B cell (primary cell): ENCODE data around the gene PCDH19. TPM values are rescaled to one million over a fixed set of nuclear protein-coding genes. Genes with fewer than 3 reads are reported as not detected.

Source experiments
- ATAC-seq: fragments of 200-7000 bp; cut with Tn5 transposase; one replicate; pipeline ENCODE4 v1.10.0; 2021; ENCODE audit warnings: low read depth, mild to moderate bottlenecking, moderate number of reproducible peaks, moderate library complexity
- CTCF ChIA-PET: fragments of 350-600 bp; sonication (Branson Sonifier 250); formaldehyde crosslinking; loops from one replicate; lab custom pipeline; 2021; ENCODE audit warnings: antibody characterized with exemption, inconsistent platforms; lab: Charles Lee
- POLR2A ChIA-PET: fragments of 350-600 bp; sonication (Branson Sonifier 250); formaldehyde crosslinking; loops from one replicate; lab custom pipeline; 2021; ENCODE audit warnings: antibody characterized with exemption; lab: Charles Lee
- DNase-seq: peaks from one replicate; pipeline ENCODE4 v3.0.0; 2013
- H2AFZ ChIP-seq: 2 replicates; pipeline ENCODE4 v1.6.1; 2012; ENCODE audit warnings: mild to moderate bottlenecking, low read depth, low read length; ENCODE audit not compliant: insufficient read depth, poor library complexity, severe bottlenecking
- H3K27ac ChIP-seq, 2 donors: 1 replicate in 1 of 2; 2 replicates in 1 of 2; pipeline ENCODE4 v1.5.1; 2012 to 2013; ENCODE audit warnings: low read length in 2 of 2, mild to moderate bottlenecking in 2 of 2, moderate library complexity in 1 of 2
- H3K27me3 ChIP-seq, 4 experiments: fragments of 200-600 bp in 1 of 4; sonication (generic) in 1 of 4; replicated peaks in 1 of 4; 1 replicate in 2 of 4; 2 replicates in 2 of 4; pipeline versions ENCODE4 v1.6.1 to v1.7.0; 2013 to 2016; ENCODE audit warnings: low read length in 3 of 4, mild to moderate bottlenecking in 2 of 4, mixed read lengths in 1 of 4, moderate library complexity in 1 of 4; ENCODE audit not compliant: insufficient read depth in 4 of 4, control insufficient read depth in 3 of 4; ENCODE audit errors: control extremely low read depth in 1 of 4
- H3K36me3 ChIP-seq, 2 experiments: replicated peaks in 1 of 2; 1 replicate in 1 of 2; 2 replicates in 1 of 2; pipeline versions ENCODE4 v1.6.1 to v1.7.1; 2013; ENCODE audit warnings: low read length in 1 of 2; ENCODE audit not compliant: insufficient read depth in 2 of 2, control insufficient read depth in 1 of 2; ENCODE audit errors: control extremely low read depth in 1 of 2, extremely low read depth in 1 of 2
- H3K4me1 ChIP-seq, 2 donors: fragments of 200-600 bp in 1 of 2; sonication (generic) in 1 of 2; 1 replicate in 1 of 2; 2 replicates in 1 of 2; pipeline versions ENCODE4 v1.5.1 to v1.6.1; 2013 to 2017; ENCODE audit warnings: low read length in 2 of 2; ENCODE audit not compliant: control insufficient read depth in 2 of 2, insufficient read depth in 2 of 2
- H3K4me2 ChIP-seq: replicated peaks from 2 replicates; pipeline ENCODE3; 2012; ENCODE audit warnings: mild to moderate bottlenecking, low read depth, low read length; ENCODE audit not compliant: poor library complexity, severe bottlenecking
- H3K4me3 ChIP-seq, 5 experiments: fragments of 200-600 bp in 1 of 5; sonication (generic) in 1 of 5; 1 replicate in 3 of 5; 2 replicates in 2 of 5; pipeline versions ENCODE4 v1.5.1 to v1.7.0; 2011 to 2016; ENCODE audit warnings: low read length in 4 of 5, mild to moderate bottlenecking in 4 of 5, low read depth in 2 of 5, control low read depth in 1 of 5, moderate library complexity in 1 of 5; ENCODE audit not compliant: insufficient read depth in 1 of 5; ENCODE audit errors: control extremely low read depth in 1 of 5, extremely low read depth in 1 of 5
- H3K79me2 ChIP-seq: fragments of 200-600 bp; sonication (generic); one replicate; pipeline ENCODE4 v1.6.0; 2016; ENCODE audit warnings: low read length; ENCODE audit not compliant: control insufficient read depth, insufficient read depth
- H3K9ac ChIP-seq: fragments of 200-600 bp; sonication (generic); 2 replicates; pipeline ENCODE4 v1.6.1; 2017; ENCODE audit warnings: mild to moderate bottlenecking, low read length, moderate library complexity
- H3K9me3 ChIP-seq, 3 donors: one replicate each; pipeline versions ENCODE4 v1.6.1 to v1.7.1; 2013; ENCODE audit warnings: low read length in 2 of 3; ENCODE audit not compliant: control insufficient read depth in 2 of 3, insufficient read depth in 1 of 3; ENCODE audit errors: control extremely low read depth in 1 of 3
- H4K20me1 ChIP-seq: 2 replicates; pipeline ENCODE4 v1.6.0; 2012; ENCODE audit warnings: mild to moderate bottlenecking, low read length; ENCODE audit not compliant: insufficient read depth, control insufficient read depth, poor library complexity, severe bottlenecking
- H3K27ac Mint-ChIP-seq: one replicate; pipeline ENCODE4 v1.8.0; 2021; ENCODE audit warnings: mixed read lengths
- H3K27me3 Mint-ChIP-seq: one replicate; pipeline ENCODE4 v1.8.0; 2021; ENCODE audit warnings: mixed read lengths
- H3K4me1 Mint-ChIP-seq: one replicate; pipeline ENCODE4 v1.8.0; 2021; ENCODE audit warnings: mixed read lengths
- H3K4me3 Mint-ChIP-seq: one replicate; pipeline ENCODE4 v1.8.0; 2021; ENCODE audit warnings: mixed read lengths
- H3K9me3 Mint-ChIP-seq: one replicate; pipeline ENCODE4 v1.8.0; 2022; ENCODE audit warnings: mixed read lengths; ENCODE audit not compliant: insufficient read depth
- EZH2 ChIP-seq: IDR thresholded peaks from 2 replicates; pipeline ENCODE4 v1.6.1; 2012; ENCODE audit warnings: borderline replicate concordance, low read depth, mild to moderate bottlenecking, moderate library complexity, low read length; ENCODE audit not compliant: insufficient read depth, poor library complexity, severe bottlenecking
- WGBS: methylation state at CpG from one replicate; pipeline ENCODE4 v1.1.5; 2013; ENCODE audit warnings: missing lambda C conversion rate; ENCODE audit not compliant: insufficient coverage; 5-methylcytosine and 5-hydroxymethylcytosine counted together
- intact Hi-C: fragments of 100-400 bp; cut with micrococcal nuclease; formaldehyde crosslinking; loops from one replicate; pipeline ENCODE4 v1.10.0; 2022
- polyA plus RNA-seq: library from polyadenylated mRNA; depleted of rRNA; stranded (reverse); fragments of >200 nt; gene quantifications from 2 replicates; pipeline ENCODE4 v1.2.3, GENCODE V29; 2012
- total RNA-seq, 2 donors: library from RNA; stranded (reverse); fragments of 120-200 nt in 1 of 2; gene quantifications; 1 replicate in 1 of 2; 2 replicates in 1 of 2; pipeline versions ENCODE4 v1.2.3 to v1.2.4, GENCODE V29; 2013 to 2022
- TF ChIP-seq, protein P1 (sequence below): fragments of 200-600 bp; IDR thresholded peaks from one replicate; pipeline ENCODE4 v1.8.0; 2022; ENCODE audit warnings: antibody characterized with exemption, mild to moderate bottlenecking

The PCDH19 gene
- total and polyA plus RNA-seq, 2 donors (not counting 1 experiment from before 2014, with no cell fraction given): not detected

DNA sequence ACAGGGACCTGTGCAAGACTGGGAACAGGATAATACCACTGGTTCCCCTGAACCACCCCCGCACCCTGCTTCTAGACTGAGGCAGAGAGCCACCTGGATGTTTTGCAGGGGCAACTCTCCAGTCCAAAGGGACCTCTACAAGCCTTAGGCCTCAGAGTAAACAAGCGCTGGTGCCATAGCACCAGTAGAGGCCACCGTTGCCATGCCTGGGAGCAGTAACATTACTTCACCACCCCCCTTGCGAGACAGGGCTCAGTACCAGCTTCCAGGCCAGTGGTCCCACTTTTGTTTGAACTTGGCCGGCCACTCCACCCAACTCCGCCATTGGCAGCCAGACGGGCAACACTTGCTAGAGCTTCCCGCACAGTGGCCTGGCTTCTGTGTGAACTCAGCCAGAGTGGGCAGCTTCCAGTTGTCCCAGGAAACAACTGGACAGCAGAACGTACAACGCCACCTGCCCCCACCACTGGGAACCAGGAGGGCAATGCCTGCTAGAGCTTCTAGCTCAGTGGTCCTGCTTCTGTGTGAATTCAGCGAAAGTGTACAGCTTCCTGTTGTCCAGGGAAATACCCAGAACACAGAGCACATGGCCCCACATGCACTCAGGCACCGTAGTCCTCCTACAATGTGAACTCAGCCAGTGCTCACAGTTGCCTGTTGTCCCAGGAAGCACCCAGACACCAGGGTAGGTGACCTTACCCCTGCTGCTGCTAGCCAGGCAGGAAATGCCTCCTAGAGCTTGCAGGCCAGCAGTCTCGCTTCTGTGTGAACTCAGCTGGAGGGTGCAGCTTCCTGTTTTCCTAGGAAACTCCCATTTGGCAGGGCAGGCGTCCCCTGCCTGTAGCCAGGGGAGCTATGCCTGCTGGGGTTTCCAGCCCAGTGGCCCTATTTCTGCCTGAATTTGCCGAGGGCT, 39.9 kb upstream of the PCDH19 start:
- Histone ChIP-seq H3K4me1 (no peaks in the 10 kb centered on the region), H4K20me1 (no peaks in the 10 kb centered on the region), H3K4me2 (no peak overlapping the region), H3K79me2 (no peaks in the 10 kb centered on the region), H3K27ac (no peak overlapping the region), H3K27me3 (no peaks in the 10 kb centered on the region), H3K4me3 (no peak overlapping the region), H3K9me3 (no peaks in the 10 kb centered on the region), H3K9ac (no peak overlapping the region), H2AFZ (no peak overlapping the region), H3K36me3 (no peaks in the 10 kb centered on the region)
- Mint-ChIP-seq H3K9me3 (no peaks in the 10 kb centered on the region), H3K4me3 (no peak overlapping the region), H3K27ac (no peak overlapping the region), H3K4me1 (no peaks in the 10 kb centered on the region), H3K27me3 (peaks cover 14% of the 10 kb centered on the region)
- TF ChIP-seq, protein P1, sequence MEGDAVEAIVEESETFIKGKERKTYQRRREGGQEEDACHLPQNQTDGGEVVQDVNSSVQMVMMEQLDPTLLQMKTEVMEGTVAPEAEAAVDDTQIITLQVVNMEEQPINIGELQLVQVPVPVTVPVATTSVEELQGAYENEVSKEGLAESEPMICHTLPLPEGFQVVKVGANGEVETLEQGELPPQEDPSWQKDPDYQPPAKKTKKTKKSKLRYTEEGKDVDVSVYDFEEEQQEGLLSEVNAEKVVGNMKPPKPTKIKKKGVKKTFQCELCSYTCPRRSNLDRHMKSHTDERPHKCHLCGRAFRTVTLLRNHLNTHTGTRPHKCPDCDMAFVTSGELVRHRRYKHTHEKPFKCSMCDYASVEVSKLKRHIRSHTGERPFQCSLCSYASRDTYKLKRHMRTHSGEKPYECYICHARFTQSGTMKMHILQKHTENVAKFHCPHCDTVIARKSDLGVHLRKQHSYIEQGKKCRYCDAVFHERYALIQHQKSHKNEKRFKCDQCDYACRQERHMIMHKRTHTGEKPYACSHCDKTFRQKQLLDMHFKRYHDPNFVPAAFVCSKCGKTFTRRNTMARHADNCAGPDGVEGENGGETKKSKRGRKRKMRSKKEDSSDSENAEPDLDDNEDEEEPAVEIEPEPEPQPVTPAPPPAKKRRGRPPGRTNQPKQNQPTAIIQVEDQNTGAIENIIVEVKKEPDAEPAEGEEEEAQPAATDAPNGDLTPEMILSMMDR: no peak
- no peak for TF ChIP-seq EZH2
- CTCF ChIA-PET: no interaction called here
- DNase-seq (no peak), ATAC-seq (no peak)
- 73% methylated on average over 10 of the region's 15 CpGs for WGBS
- POLR2A ChIA-PET: no interaction called here
- intact Hi-C loops: no loop called here

- no peaks in the 10 kb centered on the region for H3K9me3 Mint-ChIP-seq
- DNase-seq (peak; percentile 7), ATAC-seq (no peak)
- TF ChIP-seq, protein P1: peak; percentile 81
- TF ChIP-seq EZH2: no peak
- H3K27ac Mint-ChIP-seq: no peak overlapping the region
- H3K4me3 Mint-ChIP-seq: no peak overlapping the region
- no peaks in the 10 kb centered on the region for H3K4me1 Mint-ChIP-seq
- intact Hi-C loops: no loop called here
- ChIA-PET POLR2A (no interaction called here), CTCF (interaction anchor here (0.6 kb wide), 1 partner anchor 37 kb away, joined by 3 read pairs; no protein-coding TSS in a partner anchor)
- H3K27me3 Mint-ChIP-seq: peaks cover 6% of the 10 kb centered on the region
- no peak overlapping the region for H2AFZ ChIP-seq
- no peaks in the 10 kb centered on the region for H3K27me3 ChIP-seq
- H3K4me2 ChIP-seq: no peak overlapping the region
- WGBS: no CpG with 5 or more reads among the region's 6 CpGs
- H3K4me3 ChIP-seq: no peak overlapping the region
- H3K27ac ChIP-seq: no peak overlapping the region
- no peaks in the 10 kb centered on the region for H4K20me1 ChIP-seq
- H3K9ac ChIP-seq: no peak overlapping the region
- H3K4me1 ChIP-seq: no peaks in the 10 kb centered on the region
- H3K79me2 ChIP-seq: no peaks in the 10 kb centered on the region
- H3K9me3 ChIP-seq: no peaks in the 10 kb centered on the region
- H3K36me3 ChIP-seq: no peaks in the 10 kb centered on the region
Measured at GRCh38 chrX:100447655-100448397, 37.8 kb upstream of the PCDH19 start.
